K562 (cell line): Measurements from ENCODE around the gene C16orf89.

Experiments used
- ATF6 ChIP-seq: sonication (generic); formaldehyde crosslinking; IDR thresholded peaks from 2 replicates; pipeline ENCODE4 v1.4.0; 2020; ENCODE audit warnings: mild to moderate bottlenecking, missing genetic modification reagents
- BCL6 ChIP-seq: fragments of 250-450 bp; sonication (Bioruptor Pico); IDR thresholded peaks from 2 replicates; pipeline ENCODE4 v1.4.0; 2020
- HNRNPK ChIP-seq: fragments of 200-400 bp; formaldehyde crosslinking; IDR thresholded peaks from one replicate; pipeline ENCODE4 v1.6.1; 2018; ENCODE audit warnings: mild to moderate bottlenecking, low read depth, low read length; ENCODE audit not compliant: poor library complexity, severe bottlenecking
- MXD1 ChIP-seq: fragments of 250-450 bp; sonication (Bioruptor Pico); IDR thresholded peaks from 2 replicates; pipeline ENCODE4 v1.8.0; 2021; ENCODE audit warnings: borderline replicate concordance, mild to moderate bottlenecking, moderate library complexity; ENCODE audit not compliant: poor library complexity, severe bottlenecking
- TRIM28 ChIP-seq: fragments of 450-650 bp; IDR thresholded peaks from 2 replicates; pipeline ENCODE4 v1.6.1; 2017

DNA sequence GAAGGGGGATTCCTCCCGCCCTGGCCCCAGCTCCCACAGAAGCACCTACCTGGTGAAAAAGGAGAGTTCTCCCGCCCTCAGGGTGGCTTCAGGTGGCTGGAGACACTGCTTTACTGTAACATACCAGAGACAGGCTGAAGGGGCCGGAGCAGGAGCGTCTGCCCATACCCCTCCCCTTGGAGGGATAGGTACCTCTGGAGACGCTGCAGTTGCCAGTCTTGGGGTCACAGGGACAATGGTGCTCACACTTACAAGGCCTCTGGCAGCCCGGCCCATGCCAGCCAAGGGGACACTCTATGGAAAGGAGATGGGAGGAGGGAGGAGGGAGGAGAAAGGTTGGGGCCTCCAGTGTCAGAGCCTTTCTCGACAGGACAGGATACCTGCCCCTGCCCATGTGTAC, 38.7 kb downstream of the C16orf89 start:
- TF ChIP-seq MXD1 (no peak), TRIM28 (no peak), HNRNPK (no peak), ATF6 (CRISPR knock-in tag) (no peak), BCL6 (CRISPR knock-in tag) (no peak)
